Stimulated activated naive B cell treated with anti-CD40 and anti-IgM and Interleukin-4, amounts not matched to agents 10 μg/mL and 1 μg/mL and 100 μg/mL, for 72 hours (primary cell): Measurements from ENCODE around the gene RPS6KA3.
A peak's percentile ranks its signal among the peaks of the same experiment; 100 is the strongest.

Experiments used
- ATAC-seq, 2 donors: fragments of 150-1000 bp; cut with Tn5 transposase; replicated peaks; 2 replicates each; pipeline ENCODE4 v1.10.0; 2021; ENCODE audit warnings: moderate library complexity in 1 of 2
- DNase-seq: peaks from one replicate; pipeline ENCODE4 v3.0.0; 2021
- H3K27ac Mint-ChIP-seq: one replicate; pipeline ENCODE4 v1.8.0; 2022; ENCODE audit warnings: mild to moderate bottlenecking, mixed read lengths
- H3K27me3 Mint-ChIP-seq, 2 donors: one replicate each; pipeline ENCODE4 v1.8.0; 2022; ENCODE audit warnings: mixed read lengths in 2 of 2
- H3K36me3 Mint-ChIP-seq, 2 donors: one replicate each; pipeline ENCODE4 v1.8.0; 2022; ENCODE audit warnings: mixed read lengths in 2 of 2, mild to moderate bottlenecking in 1 of 2
- H3K4me1 Mint-ChIP-seq, 2 donors: one replicate each; pipeline ENCODE4 v1.8.0; 2022; ENCODE audit warnings: mixed read lengths in 2 of 2, mild to moderate bottlenecking in 1 of 2
- H3K4me3 Mint-ChIP-seq, 2 donors: one replicate each; pipeline ENCODE4 v1.8.0; 2022; ENCODE audit warnings: mild to moderate bottlenecking in 2 of 2, mixed read lengths in 2 of 2, moderate library complexity in 1 of 2
- H3K9me3 Mint-ChIP-seq, 2 donors: one replicate each; pipeline ENCODE4 v1.8.0; 2022; ENCODE audit warnings: mixed read lengths in 2 of 2, mild to moderate bottlenecking in 1 of 2

Gene RPS6KA3

GRCh38 chrX:20271730-20272129, 5.0 kb upstream of the RPS6KA3 start:
- H3K36me3 Mint-ChIP-seq, result peaks cover 0 to 2% of the 10 kb centered on the region in 2 donors
- no peaks in the 10 kb centered on the region for H3K27me3 Mint-ChIP-seq
- no peak for ATAC-seq
- peaks cover 0 to 2% of the 10 kb centered on the region in 2 donors for H3K4me1 Mint-ChIP-seq
- no peak for DNase-seq
- H3K27ac Mint-ChIP-seq, result no peak overlapping the region
- no peak overlapping the region for H3K4me3 Mint-ChIP-seq
- H3K9me3 Mint-ChIP-seq, result no peaks in the 10 kb centered on the region

DNA sequence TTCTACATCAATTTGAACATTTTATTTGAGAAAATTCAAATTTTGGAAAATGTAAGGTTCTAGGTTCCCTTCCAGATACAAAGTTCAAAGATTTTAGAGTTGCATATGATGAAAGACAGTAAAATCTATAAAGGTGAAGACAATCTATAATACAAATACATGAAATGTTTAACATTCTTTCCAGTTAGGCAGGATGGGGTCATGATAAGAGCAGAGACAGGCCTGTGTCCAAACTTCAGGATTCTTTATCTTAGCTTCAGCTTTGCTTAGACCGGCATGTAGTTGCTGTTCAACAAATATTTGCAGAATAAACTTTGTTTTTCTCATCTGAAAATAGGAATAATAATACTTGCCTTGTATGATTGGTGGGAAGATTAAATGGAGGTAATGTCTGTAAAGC, 4.5 kb upstream of the RPS6KA3 start:
- ATAC-seq (no peak), DNase-seq (no peak)
- Mint-ChIP-seq H3K27me3 (no peaks in the 10 kb centered on the region), H3K4me3 (no peak overlapping the region), H3K36me3 (peaks cover 0 to 2% of the 10 kb centered on the region in 2 donors), H3K9me3 (no peaks in the 10 kb centered on the region), H3K4me1 (peaks cover 0 to 2% of the 10 kb centered on the region in 2 donors), H3K27ac (no peak overlapping the region)

- no peaks in the 10 kb centered on the region for H3K9me3 Mint-ChIP-seq
- no peaks in the 10 kb centered on the region for H3K27me3 Mint-ChIP-seq
- DNase-seq, result no peak
- no peak overlapping the region for H3K27ac Mint-ChIP-seq
- no peak for ATAC-seq
- peaks cover 0 to 2% of the 10 kb centered on the region in 2 donors for H3K4me1 Mint-ChIP-seq
- no peak overlapping the region for H3K4me3 Mint-ChIP-seq
- peaks cover under 1 to 4% of the 10 kb centered on the region in 2 donors for H3K36me3 Mint-ChIP-seq
Measured at GRCh38 chrX:20270562-20270890, 3.8 kb upstream of the RPS6KA3 start.

- no peak for ATAC-seq
- no peak overlapping the region for H3K4me3 Mint-ChIP-seq
- H3K36me3 Mint-ChIP-seq, result peaks cover 6 to 7% of the 10 kb centered on the region in 2 donors
- no peak for DNase-seq
- peaks cover 2% of the 10 kb centered on the region in 2 donors for H3K4me1 Mint-ChIP-seq
- H3K9me3 Mint-ChIP-seq, result no peaks in the 10 kb centered on the region
- H3K27me3 Mint-ChIP-seq, result no peaks in the 10 kb centered on the region
- no peak overlapping the region for H3K27ac Mint-ChIP-seq
Measured at GRCh38 chrX:20269848-20270561, 3.3 kb upstream of the RPS6KA3 start.

DNA sequence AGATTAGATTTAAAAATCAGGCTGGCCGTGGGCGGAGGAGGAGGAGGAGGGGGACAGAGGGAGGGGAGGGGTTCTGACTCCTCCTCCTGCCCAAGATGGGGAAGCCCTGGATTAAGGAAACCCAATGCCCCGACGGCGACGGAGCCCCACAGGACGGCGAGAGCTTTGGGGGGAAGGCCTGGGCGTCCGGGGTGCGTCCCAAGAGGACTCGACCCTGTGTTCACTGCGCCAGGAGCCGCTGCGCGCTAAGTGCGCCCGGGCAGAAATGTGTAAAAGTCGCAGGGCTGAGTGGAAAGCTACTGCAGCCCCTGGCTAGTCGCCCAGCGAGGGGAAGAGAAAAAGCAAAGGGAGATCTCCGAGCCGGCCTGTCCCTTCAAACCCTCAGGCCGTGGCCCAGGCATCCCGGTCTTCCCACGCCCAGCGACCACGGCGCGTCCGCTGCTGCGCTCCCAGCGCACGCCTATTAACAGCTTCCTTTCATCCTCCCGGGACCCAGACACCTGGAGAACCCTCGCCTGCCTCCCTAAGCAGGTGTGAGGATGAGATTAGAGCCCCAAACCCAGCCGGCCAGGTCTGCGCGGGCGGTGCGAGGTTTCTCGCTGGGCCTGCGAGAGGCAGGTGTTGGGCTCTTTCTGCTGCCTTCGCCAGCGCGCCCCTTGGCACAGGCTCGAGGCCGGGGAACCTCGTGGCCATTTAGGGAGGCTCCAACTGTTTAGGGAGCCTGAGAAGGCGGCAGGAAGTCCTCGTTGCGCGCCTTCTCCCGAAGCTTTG, 1.4 kb upstream of the RPS6KA3 start:
- ATAC-seq, result no peak
- peak overlapping the region; percentile 93 to 96 for H3K4me3 Mint-ChIP-seq
- peaks cover 8 to 9% of the 10 kb centered on the region in 2 donors for H3K4me1 Mint-ChIP-seq
- no peaks in the 10 kb centered on the region for H3K9me3 Mint-ChIP-seq
- DNase-seq, result peak; percentile 6
- peak overlapping the region; percentile 98 for H3K27ac Mint-ChIP-seq
- no peaks in the 10 kb centered on the region for H3K27me3 Mint-ChIP-seq
- peaks cover 8% of the 10 kb centered on the region in 2 donors for H3K36me3 Mint-ChIP-seq

DNA sequence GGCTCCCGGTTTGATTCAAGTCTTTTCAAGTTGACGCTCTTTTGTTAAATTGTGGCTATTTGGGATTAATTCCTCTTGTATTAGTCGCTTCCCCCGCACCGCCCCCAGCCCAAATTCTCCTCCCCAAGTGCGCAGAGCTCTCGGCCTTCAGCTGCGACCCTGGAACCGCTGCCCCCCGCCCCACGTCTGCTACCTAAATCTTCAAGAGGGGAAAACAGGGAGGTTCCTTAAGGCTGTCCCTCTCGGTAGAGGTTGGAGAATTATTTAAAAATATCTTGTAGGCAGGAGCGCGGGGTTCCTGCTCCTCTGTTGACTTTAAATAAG, 860 bp upstream of the RPS6KA3 start:
- DNase-seq, result no peak
- Mint-ChIP-seq H3K27me3 (no peaks in the 10 kb centered on the region), H3K4me1 (peaks cover 9 to 10% of the 10 kb centered on the region in 2 donors), H3K4me3 (peak overlapping the region; percentile 93 to 96), H3K27ac (peak overlapping the region; percentile 98), H3K36me3 (peaks cover 8% of the 10 kb centered on the region in 2 donors), H3K9me3 (no peaks in the 10 kb centered on the region)
- no peak for ATAC-seq

DNA sequence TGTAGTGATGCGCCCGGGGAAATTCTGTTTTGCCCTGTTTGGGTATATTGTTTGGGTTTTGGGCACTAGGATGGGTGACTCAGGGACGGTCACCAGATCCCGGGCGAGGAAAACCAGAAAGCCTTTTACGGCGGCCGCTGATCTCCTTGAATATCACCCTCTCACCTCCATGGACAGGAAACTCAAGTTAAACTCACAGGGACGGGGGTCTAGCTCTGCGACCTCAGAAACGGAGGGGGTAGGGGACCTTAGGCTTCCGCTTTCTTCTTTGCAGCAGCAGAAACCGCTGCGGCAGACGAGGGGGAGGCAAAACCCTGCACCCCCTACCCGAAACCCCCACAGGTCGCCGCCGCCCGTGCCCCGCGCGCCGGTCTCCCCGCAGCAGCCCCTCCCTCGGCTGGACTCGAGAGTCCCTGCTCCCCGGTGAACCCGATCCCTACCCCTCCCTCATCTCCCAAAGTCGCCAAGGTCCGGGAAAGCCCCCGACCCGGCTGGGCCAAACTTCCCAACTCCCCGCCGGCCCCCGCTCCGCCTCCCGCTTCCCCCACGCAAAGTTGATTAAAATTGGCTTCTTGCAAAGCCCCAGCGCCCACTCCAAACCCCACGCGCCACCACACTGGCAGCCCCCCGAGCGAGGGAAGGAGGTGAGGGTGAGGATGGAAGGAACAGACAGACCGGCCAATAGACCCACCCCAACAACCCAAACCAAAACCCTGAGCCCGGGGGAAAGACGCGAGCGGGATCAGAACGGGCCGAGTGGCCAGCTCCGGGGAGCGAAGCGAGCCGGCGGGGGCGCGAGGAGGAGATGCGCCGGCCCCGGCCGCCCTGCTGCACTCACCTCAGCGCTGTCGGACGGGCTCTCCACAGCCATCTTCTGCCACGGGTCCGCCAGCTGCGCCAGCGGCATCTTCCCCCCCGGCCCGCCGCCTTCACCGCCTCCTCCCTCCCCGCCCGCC, 705 bp downstream of the RPS6KA3 start:
- H3K4me3 Mint-ChIP-seq, result peak overlapping the region; percentile 88 to 96
- H3K27me3 Mint-ChIP-seq, result no peaks in the 10 kb centered on the region
- peaks cover 8% of the 10 kb centered on the region in 2 donors for H3K36me3 Mint-ChIP-seq
- peaks cover 9 to 14% of the 10 kb centered on the region in 2 donors for H3K4me1 Mint-ChIP-seq
- ATAC-seq, result peak; percentile 25 to 30
- no peaks in the 10 kb centered on the region for H3K9me3 Mint-ChIP-seq
- peak overlapping the region; percentile 97 for H3K27ac Mint-ChIP-seq
- peak; percentile 9 for DNase-seq

DNA sequence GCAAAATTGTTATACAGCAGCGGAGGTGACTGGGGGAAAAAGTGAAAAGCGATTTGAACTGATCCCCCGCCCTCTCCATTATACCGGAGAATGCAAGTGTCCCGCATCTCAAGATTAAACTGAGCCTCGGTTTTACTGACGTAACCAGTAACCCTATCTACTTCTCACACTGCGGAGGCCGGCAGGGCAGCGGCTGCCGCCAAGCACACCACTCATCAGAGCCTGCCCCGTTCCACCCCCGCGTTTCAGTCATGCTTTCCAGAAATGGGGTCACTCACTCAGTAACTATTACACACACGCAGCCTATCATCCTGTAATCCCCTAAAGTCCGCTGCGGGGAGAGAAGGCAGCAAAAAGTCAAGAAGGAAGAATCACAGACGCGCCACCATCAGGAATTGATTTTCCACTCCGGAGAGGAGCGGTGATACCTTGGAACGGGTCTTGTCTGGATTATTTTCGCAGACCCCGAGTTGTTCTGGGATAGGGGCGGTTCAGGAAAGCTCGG, 1.4 kb downstream of the RPS6KA3 start:
- peak overlapping the region; percentile 88 to 96 for H3K4me3 Mint-ChIP-seq
- peak; percentile 65 for DNase-seq
- H3K27ac Mint-ChIP-seq, result peak overlapping the region; percentile 97
- H3K4me1 Mint-ChIP-seq, result peaks cover 11 to 14% of the 10 kb centered on the region in 2 donors
- no peaks in the 10 kb centered on the region for H3K27me3 Mint-ChIP-seq
- peaks cover 8% of the 10 kb centered on the region in 2 donors for H3K36me3 Mint-ChIP-seq
- ATAC-seq, result peak; percentile 67 to 70
- no peaks in the 10 kb centered on the region for H3K9me3 Mint-ChIP-seq

DNA sequence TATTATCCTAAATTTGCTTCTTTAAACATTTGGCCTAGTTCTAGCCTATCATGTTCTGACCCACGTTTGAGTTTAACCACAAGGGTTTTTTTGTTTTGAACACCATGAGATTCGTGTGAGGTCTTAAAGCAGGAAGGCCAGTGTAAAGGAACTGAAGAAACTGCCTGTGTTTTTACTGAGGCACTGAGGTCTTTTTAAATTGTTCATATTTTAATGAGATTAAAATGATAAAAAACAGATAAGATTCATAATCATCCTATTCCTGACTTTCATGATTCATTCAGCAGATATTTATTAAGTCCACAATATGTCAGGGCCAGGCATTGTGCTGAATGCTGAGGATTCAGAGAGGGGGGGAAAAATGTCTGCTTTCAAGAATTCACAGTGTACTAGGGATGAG, 3.2 kb downstream of the RPS6KA3 start:
- ATAC-seq (peak; percentile 17 to 19), DNase-seq (no peak)
- Mint-ChIP-seq H3K27ac (peak overlapping the region; percentile 72), H3K9me3 (no peaks in the 10 kb centered on the region), H3K4me3 (peak overlapping the region; percentile 26 to 59), H3K4me1 (peaks cover 12 to 18% of the 10 kb centered on the region in 2 donors), H3K27me3 (peaks cover 0 to 4% of the 10 kb centered on the region in 2 donors), H3K36me3 (peaks cover 8% of the 10 kb centered on the region in 2 donors)

DNA sequence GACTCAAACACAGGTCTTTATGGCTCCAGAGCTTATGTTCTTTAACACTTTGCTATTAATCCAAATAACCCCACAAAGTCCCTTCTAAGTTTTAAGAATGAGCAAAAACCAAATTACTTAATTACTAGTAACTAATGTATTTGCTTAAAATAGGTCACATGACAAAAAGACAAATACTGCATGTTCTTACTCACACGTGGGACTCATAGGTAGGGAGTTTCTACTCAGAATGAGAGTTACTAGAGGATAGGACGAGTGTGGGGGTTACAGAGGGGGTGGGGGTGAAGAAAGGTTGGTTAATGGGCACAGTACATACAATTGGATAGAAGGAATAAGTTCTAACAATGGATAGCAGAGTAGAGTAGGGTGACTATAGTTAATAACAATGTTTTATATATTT, 5.8 kb downstream of the RPS6KA3 start:
- Mint-ChIP-seq H3K36me3 (peaks cover 5 to 8% of the 10 kb centered on the region in 2 donors), H3K4me3 (no peak overlapping the region), H3K9me3 (no peaks in the 10 kb centered on the region), H3K27ac (no peak overlapping the region), H3K27me3 (peaks cover 0 to 4% of the 10 kb centered on the region in 2 donors), H3K4me1 (peaks cover 15 to 18% of the 10 kb centered on the region in 2 donors)
- DNase-seq (no peak), ATAC-seq (no peak)

DNA sequence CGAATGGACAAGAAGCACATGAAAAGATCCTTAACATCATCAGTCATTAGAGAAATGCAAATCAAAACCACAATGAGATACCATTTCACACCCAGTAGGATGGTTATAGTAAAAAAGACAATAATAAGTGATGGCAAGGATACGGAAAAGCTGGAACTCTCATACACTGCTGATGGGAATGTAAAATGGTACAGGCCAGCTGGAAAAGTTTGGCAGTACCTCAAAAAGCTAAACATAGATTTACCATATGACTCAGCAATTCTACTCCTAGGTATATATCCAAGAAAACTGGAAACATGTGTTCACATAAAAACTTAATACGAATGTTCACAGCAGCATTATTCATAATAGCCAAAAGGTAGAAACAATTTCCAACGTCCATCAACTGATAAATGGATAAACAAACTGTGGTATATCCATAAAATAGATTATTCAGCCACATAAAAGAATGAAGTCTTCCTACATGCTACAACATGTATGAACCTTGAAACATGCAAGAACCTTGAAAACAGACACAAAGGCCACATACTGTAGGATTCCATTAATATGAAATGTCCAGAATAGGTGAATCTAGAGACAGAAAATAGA, 11.9 kb downstream of the RPS6KA3 start:
- no peaks in the 10 kb centered on the region for H3K9me3 Mint-ChIP-seq
- peaks cover 8 to 15% of the 10 kb centered on the region in 2 donors for H3K36me3 Mint-ChIP-seq
- H3K27ac Mint-ChIP-seq, result no peak overlapping the region
- no peak overlapping the region for H3K4me3 Mint-ChIP-seq
- no peak for ATAC-seq
- H3K4me1 Mint-ChIP-seq, result peaks cover 9 to 39% of the 10 kb centered on the region in 2 donors
- DNase-seq, result no peak
- H3K27me3 Mint-ChIP-seq, result peaks cover 0 to 8% of the 10 kb centered on the region in 2 donors

DNA sequence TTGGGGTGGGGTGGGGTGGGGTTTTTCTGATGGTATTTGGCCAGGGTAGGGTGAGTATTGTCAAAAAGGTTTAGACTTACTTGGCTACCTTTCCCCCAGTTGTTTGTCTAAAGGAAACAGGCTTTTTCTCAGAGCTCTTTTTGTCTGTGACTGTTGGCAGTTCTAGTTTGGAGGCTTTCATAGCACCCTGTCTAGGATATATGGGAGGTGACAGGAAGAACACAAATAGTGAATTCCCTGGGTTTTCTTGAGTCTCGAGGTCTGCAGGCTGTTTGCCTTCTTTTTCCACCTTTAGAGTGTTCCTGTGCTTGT, 13.5 kb downstream of the RPS6KA3 start:
- Mint-ChIP-seq H3K27ac (no peak overlapping the region), H3K4me3 (no peak overlapping the region)
- ATAC-seq, result no peak

GRCh38 chrX:20252381-20253231, 14.1 kb downstream of the RPS6KA3 start:
- DNase-seq (peak; percentile 31), ATAC-seq (peak; percentile 53 to 65)
- no peak overlapping the region for H3K27ac Mint-ChIP-seq
- H3K36me3 Mint-ChIP-seq, result peaks cover 10 to 19% of the 10 kb centered on the region in 2 donors
- H3K27me3 Mint-ChIP-seq, result peaks cover 0 to 4% of the 10 kb centered on the region in 2 donors
- H3K4me3 Mint-ChIP-seq, result no peak overlapping the region
- no peaks in the 10 kb centered on the region for H3K9me3 Mint-ChIP-seq
- peaks cover 8 to 41% of the 10 kb centered on the region in 2 donors for H3K4me1 Mint-ChIP-seq

More for the DNA sequence above, 13.5 kb downstream of the RPS6KA3 start:
- Mint-ChIP-seq H3K27me3 (peaks cover 0 to 4% of the 10 kb centered on the region in 2 donors), H3K4me1 (peaks cover 8 to 41% of the 10 kb centered on the region in 2 donors), H3K36me3 (peaks cover 10 to 19% of the 10 kb centered on the region in 2 donors), H3K9me3 (no peaks in the 10 kb centered on the region)
- no peak for DNase-seq
